BE2C (cell line): ENCODE data around the gene OR10A6. TPM values are rescaled to one million over a fixed set of nuclear protein-coding genes. Genes with fewer than 3 reads are reported as not detected.

Experiments
- DNase-seq: peaks from one replicate; pipeline ENCODE4 v3.0.0-alpha.2; 2020
- H3K27me3 ChIP-seq: fragments of 250-450 bp; sonication (Bioruptor Pico); 2 replicates; pipeline ENCODE4 v1.5.1; 2020; ENCODE audit warnings: mild to moderate bottlenecking
- H3K36me3 ChIP-seq: fragments of 250-450 bp; sonication (Bioruptor Pico); 2 replicates; pipeline ENCODE4 v1.5.1; 2020; ENCODE audit warnings: mild to moderate bottlenecking
- H3K4me1 ChIP-seq: fragments of 250-450 bp; sonication (Bioruptor Pico); 2 replicates; pipeline ENCODE4 v1.5.1; 2020
- H3K4me3 ChIP-seq: 2 replicates; pipeline ENCODE4 v1.5.1; 2011; ENCODE audit warnings: low read depth, low read length
- H3K9me3 ChIP-seq: fragments of 250-450 bp; sonication (Bioruptor Pico); 2 replicates; pipeline ENCODE4 v1.5.1; 2020
- CTCF ChIP-seq: IDR thresholded peaks from 2 replicates; pipeline ENCODE4 v1.5.1; 2012; ENCODE audit warnings: mild to moderate bottlenecking, low read depth, low read length
- polyA plus RNA-seq: library from polyadenylated mRNA; unstranded; fragments of >200 nt; gene quantifications from one replicate; pipeline ENCODE4 v1.2.1, GENCODE V29; 2012; ENCODE audit warnings: low read depth, missing spikeins; ENCODE audit not compliant: insufficient read length, insufficient read depth

The OR10A6 gene
- polyA plus RNA-seq: not detected

- Histone ChIP-seq H3K4me1 (no peaks in the 10 kb centered on the region), H3K9me3 (no peaks in the 10 kb centered on the region), H3K36me3 (no peaks in the 10 kb centered on the region), H3K4me3 (no peak within 1 kb of the TSS), H3K27me3 (no peaks in the 10 kb centered on the region)
- DNase-seq: no peak
- no peak for TF ChIP-seq CTCF
Measured at GRCh38 chr11:7931168-7931567, at the start of gene OR10A6. Gene OR10A6 (minus strand): TSS chr11:7931268. CDS start chr11:7928662, 2,606 bp downstream.

- TF ChIP-seq CTCF: no peak
- Histone ChIP-seq H3K4me3 (no peak overlapping the region), H3K4me1 (no peaks in the 10 kb centered on the region), H3K27me3 (no peaks in the 10 kb centered on the region; the same call in 1 of the 2 replicates), H3K36me3 (no peaks in the 10 kb centered on the region), H3K9me3 (no peaks in the 10 kb centered on the region)
- no peak for DNase-seq
Measured at GRCh38 chr11:7977232-7977917, 46.3 kb upstream of the OR10A6 start.

GRCh38 chr11:7974668-7975067 lies 43.6 kb upstream of the OR10A6 start:
- no peaks in the 10 kb centered on the region for H3K4me1 ChIP-seq
- TF ChIP-seq CTCF: no peak
- DNase-seq: no peak
- no peak overlapping the region for H3K4me3 ChIP-seq
- no peaks in the 10 kb centered on the region for H3K36me3 ChIP-seq
- H3K27me3 ChIP-seq: no peaks in the 10 kb centered on the region; the same call in 1 of the 2 replicates
- no peaks in the 10 kb centered on the region for H3K9me3 ChIP-seq

- TF ChIP-seq CTCF: no peak
- H3K9me3 ChIP-seq: no peaks in the 10 kb centered on the region
- no peaks in the 10 kb centered on the region for H3K36me3 ChIP-seq
- no peak overlapping the region for H3K4me3 ChIP-seq
- no peaks in the 10 kb centered on the region for H3K4me1 ChIP-seq
- no peak for DNase-seq
- no peaks in the 10 kb centered on the region; the same call in 1 of the 2 replicates for H3K27me3 ChIP-seq
Measured at GRCh38 chr11:7973011-7973410, 41.9 kb upstream of the OR10A6 start.

GRCh38 chr11:7971846-7972245 lies 40.8 kb upstream of the OR10A6 start:
- Histone ChIP-seq H3K36me3 (no peaks in the 10 kb centered on the region), H3K4me3 (no peak overlapping the region), H3K9me3 (no peaks in the 10 kb centered on the region), H3K27me3 (no peaks in the 10 kb centered on the region), H3K4me1 (no peaks in the 10 kb centered on the region)
- no peak for DNase-seq
- no peak for TF ChIP-seq CTCF
